Lower leg skin (tissue), 4 donors: ENCODE data around the gene BDH1. TPM values are rescaled to one million over a fixed set of nuclear protein-coding genes. Genes with fewer than 3 reads are reported as not detected.
A peak's percentile ranks its signal among the peaks of the same experiment; 100 is the strongest.

ENCODE experiments used
- DNase-seq, 2 donors: peaks; one replicate each; pipeline ENCODE4 v3.0.0-alpha.2; 2019; ENCODE audit warnings: low spot score in 2 of 2
- H3K4me3 ChIP-seq: fragments of 200-600 bp; sonication (generic); 2 replicates; pipeline ENCODE4 v1.5.1; 2017; ENCODE audit warnings: mild to moderate bottlenecking, low read depth; ENCODE audit not compliant: poor library complexity, severe bottlenecking
- CTCF ChIP-seq, 3 donors: fragments of 450-650 bp; IDR thresholded peaks; one replicate each; pipeline ENCODE4 v1.5.1; 2016; ENCODE audit warnings: antibody characterized with exemption in 3 of 3, mild to moderate bottlenecking in 3 of 3, moderate library complexity in 2 of 3
- POLR2A ChIP-seq, 2 donors: fragments of 450-650 bp; IDR thresholded peaks; one replicate each; pipeline ENCODE4 v1.6.1; 2016 to 2017; ENCODE audit warnings: antibody characterized with exemption in 2 of 2, mild to moderate bottlenecking in 1 of 2, moderate library complexity in 1 of 2
- WGBS, 2 donors: methylation state at CpG; one replicate each; pipeline ENCODE4 v1.1.5; 2018; 5-methylcytosine and 5-hydroxymethylcytosine counted together
- intact Hi-C: fragments of 100-400 bp; cut with DNase I; formaldehyde crosslinking; loops from one replicate; pipeline ENCODE4 v1.15.0; 2023; ENCODE audit warnings: low total_unique reads
- total RNA-seq, 4 donors: library from RNA; depleted of rRNA; stranded (reverse); fragments of >200 nt; gene quantifications; one replicate each; pipeline ENCODE4 v1.1.0, GENCODE V29; 2016

BDH1 gene
- total RNA-seq, 4 donors from 2014 or later, result 56.3 to 86.1 (median 59.7) TPM

DNA sequence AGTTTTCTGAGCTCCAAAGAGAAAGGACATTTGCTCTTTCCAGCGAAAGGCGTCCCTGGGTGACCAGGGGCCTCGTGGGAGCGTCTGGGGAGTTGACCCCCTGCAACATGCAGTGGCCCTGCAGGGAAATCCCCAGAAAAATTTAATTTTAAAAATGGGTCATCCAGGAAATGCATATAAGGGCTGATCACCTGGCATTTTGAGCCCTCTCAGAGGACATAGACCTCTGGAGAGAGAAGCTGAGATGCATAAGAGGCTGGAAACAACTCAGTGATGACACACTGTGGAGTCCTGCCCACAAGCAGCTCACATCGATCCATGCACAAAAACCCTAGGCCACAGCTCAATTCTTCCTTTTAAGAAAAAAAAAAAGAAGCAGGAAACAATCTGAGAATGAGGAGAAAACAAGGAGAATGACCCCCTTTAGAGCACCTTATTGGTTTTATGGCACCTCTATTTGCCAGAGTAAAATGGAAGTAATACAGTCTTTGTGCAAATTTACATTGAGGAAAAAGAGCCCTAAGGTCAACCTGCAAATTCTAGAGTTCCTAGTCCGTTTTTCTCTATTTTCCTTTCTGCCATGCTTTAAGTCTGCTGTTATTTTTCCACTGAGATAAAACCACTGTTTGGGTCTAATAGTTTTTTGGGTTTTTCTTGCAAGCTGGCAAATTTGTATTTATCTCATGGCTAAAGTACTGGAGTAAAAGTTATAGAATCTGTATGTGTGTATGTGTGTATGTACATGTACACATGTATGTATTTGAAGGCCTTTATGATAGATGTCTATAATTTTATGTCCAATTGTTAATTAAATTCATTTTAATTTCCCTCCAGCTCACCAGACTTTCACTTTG lies 6.9 kb upstream of the BDH1 start:
- TF ChIP-seq CTCF (IDR thresholded peaks at IDR 0.05) (no peak), POLR2A (IDR thresholded peaks at IDR 0.05) (no peak)
- intact Hi-C loops, result no loop called here
- no peak overlapping the region for H3K4me3 ChIP-seq
- 80 to 88% methylated on average over 6 of the region's 6 CpGs for WGBS, 2 donors
- no peak for DNase-seq

DNA sequence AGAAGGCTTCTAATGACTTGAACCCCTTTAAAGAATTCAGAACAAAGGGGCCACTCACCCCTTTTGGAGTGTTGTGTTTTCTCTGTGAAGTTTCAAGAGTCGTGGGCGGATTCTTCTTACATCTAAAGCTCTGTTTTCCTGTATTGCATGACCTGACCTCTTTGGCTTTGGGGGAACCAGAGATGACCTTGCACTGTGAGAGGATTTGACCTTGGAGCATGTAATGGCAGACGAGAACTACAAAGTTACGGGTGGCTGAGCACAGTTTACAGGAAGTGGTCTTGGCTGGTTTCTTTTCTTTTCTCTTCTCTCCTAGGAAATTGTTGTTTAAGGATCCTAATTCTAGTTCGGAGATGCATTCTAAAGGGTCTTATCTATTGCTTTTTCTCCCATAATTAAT lies 6.2 kb upstream of the BDH1 start:
- no peak for TF ChIP-seq POLR2A (IDR thresholded peaks at IDR 0.05)
- no peak for TF ChIP-seq CTCF (IDR thresholded peaks at IDR 0.05)
- intact Hi-C loops, result no loop called here
- 71 to 84% methylated on average over 5 of the region's 5 CpGs for WGBS, 2 donors
- no peak overlapping the region for H3K4me3 ChIP-seq
- DNase-seq, result no peak

DNA sequence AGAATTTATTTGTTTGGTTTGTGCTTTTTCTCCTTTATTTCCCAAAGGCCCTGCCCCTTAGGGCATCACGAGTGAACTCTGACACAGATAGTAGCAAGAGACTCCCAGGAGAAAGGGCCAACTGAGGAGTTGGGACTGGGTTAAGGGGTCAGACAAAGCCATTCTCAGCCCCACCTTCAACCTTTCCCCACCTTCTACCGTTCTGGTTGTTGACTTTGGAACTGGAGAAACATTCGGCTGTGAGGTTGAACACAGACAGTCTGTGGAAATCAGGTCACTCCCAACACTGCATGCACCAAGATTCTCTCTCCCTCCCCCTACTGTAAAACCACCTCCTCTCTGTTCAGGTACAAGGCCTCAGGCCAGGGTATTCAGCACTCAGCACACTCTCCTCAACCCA lies 3.9 kb upstream of the BDH1 start:
- intact Hi-C loops, result no loop called here
- no peak for DNase-seq
- TF ChIP-seq CTCF (IDR thresholded peaks at IDR 0.05) (no peak), POLR2A (IDR thresholded peaks at IDR 0.05) (no peak)
- WGBS, 2 donors, result 69 to 73% methylated on average over 3 of the region's 3 CpGs
- no peak overlapping the region for H3K4me3 ChIP-seq

GRCh38 chr3:197554562-197555280 lies 1.0 kb downstream of the BDH1 start:
- WGBS, 2 donors, result 0% methylated on average over 24 to 37 of the region's 60 CpGs
- intact Hi-C loops, result no loop called here
- no peak for TF ChIP-seq CTCF (IDR thresholded peaks at IDR 0.05)
- peak overlapping the region; percentile 83 for H3K4me3 ChIP-seq
- peak; percentile 92 to 99 for DNase-seq

DNA sequence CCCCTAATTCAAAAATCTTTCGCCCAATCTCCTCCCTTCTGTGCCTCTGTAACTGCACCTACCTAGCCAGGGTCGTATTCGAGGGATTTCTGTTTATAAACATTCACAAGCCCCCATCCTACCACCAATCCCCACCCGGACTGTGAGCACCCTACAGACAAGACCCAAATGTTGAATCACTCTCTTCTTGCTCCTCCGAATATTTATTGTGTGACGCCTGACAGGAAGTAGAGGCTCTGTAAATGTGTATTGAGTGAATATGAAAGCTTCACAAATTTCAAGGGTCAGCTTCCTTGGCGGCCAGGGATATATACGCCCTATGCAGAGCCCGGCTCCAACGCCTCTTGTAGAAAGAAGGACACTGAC lies 1.6 kb downstream of the BDH1 start:
- TF ChIP-seq POLR2A (IDR thresholded peaks at IDR 0.05) (no peak), CTCF (IDR thresholded peaks at IDR 0.05) (no peak)
- 21 to 34% methylated on average over 10 of the region's 10 CpGs for WGBS, 2 donors

More for the DNA sequence above, 1.6 kb downstream of the BDH1 start:
- intact Hi-C loops, result no loop called here
- no peak for DNase-seq
- peak overlapping the region; percentile 10 for H3K4me3 ChIP-seq
